Neuron (in vitro differentiated cells): Measurements from ENCODE around the gene TNNI3.
"Not testable (repeated sequence)": the region's sequence is repeated elsewhere in the genome, so short reads cannot be mapped to it uniquely, and the experiment has no call there.

Experiments
- H2AFZ ChIP-seq: one replicate; pipeline ENCODE4 v1.6.1; 2013; ENCODE audit warnings: low read depth, mild to moderate bottlenecking, inconsistent platforms, low read length, moderate library complexity
- H3K27me3 ChIP-seq: one replicate; pipeline ENCODE4 v1.6.1; 2013; ENCODE audit warnings: low read length; ENCODE audit not compliant: insufficient read depth
- H3K36me3 ChIP-seq: one replicate; pipeline ENCODE4 v1.6.1; 2013; ENCODE audit warnings: low read length; ENCODE audit not compliant: insufficient read depth
- H3K4me1 ChIP-seq: one replicate; pipeline ENCODE4 v1.6.1; 2013; ENCODE audit warnings: low read length; ENCODE audit not compliant: insufficient read depth
- H3K4me3 ChIP-seq: 2 replicates; pipeline ENCODE4 v1.5.1; 2013; ENCODE audit warnings: mild to moderate bottlenecking, low read length, moderate library complexity
- H3K9me3 ChIP-seq: one replicate; pipeline ENCODE4 v1.6.1; 2013; ENCODE audit warnings: low read length

TNNI3 gene

DNA sequence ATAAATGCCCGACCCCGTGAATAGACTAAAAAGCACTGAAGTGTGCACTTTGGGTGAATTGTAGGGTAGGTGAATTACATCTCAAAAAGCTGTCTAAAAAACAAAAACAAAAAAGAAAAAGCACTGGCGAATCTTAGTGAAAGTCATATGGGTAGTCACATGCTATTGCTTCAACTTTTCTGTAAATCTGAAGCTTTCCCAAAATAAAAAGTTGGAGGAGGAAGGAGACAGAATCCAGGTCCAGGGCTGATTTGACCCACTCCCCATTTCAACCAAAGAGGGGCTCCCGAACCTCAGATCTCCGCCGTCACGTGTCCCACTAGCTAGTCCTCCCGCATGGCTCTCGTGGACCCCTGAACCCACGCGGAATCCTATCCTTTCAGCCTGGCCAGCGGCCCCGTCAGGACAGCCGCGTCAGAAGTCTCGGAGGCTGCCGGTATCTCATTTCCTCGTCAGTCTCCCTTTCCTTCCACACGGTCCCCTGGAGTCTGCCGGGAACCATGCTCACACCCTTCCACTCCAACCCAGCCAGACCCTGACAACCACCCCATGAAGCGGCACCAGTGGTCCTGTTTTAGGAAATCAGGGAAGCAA lies 46.2 kb downstream of the TNNI3 start:
- no peaks in the 10 kb centered on the region for H3K27me3 ChIP-seq
- H3K4me3 ChIP-seq: no peak overlapping the region
- no peaks in the 10 kb centered on the region for H3K9me3 ChIP-seq
- peaks cover 34% of the 10 kb centered on the region for H3K4me1 ChIP-seq
- no peak overlapping the region for H2AFZ ChIP-seq
- H3K36me3 ChIP-seq: peaks cover 30% of the 10 kb centered on the region

DNA sequence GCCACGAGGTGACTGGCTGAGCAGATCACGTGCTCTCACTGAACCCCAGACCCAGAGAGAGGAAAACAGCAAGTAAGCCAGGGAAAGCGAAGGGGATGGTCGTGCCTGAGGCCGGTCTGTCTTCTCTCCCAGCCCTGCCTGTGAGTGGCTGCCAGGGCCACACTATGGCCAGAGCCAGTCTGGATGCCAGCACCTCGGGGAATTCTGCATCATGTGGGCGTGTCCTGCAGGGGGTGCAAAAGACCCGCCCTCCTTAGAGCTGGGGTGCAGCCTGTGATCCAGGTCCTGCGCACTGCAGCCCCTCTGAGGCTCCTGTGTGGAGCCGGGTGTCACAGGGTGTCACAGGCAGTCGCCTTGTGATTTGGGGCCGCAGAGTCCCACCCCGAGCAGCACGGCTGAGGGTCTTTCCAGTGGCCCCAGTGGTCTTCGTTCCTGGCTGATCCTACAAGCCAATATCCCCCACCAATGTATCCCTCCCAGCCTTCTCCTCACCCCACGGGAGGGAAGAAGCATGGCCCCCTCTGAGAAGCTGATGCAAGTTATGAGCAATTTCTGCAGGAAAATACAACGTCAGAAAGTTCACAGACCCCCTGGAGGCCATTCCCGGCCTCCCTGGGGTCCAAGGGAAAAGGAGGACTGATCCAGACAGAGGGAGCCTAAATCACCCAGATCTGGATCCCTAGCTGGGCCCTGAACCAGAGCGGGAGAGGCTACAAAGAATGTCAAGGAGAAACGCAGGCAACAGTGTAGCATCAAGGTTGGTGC lies 47.8 kb downstream of the TNNI3 start:
- H3K36me3 ChIP-seq: peaks cover 30% of the 10 kb centered on the region
- H2AFZ ChIP-seq: no peak overlapping the region
- H3K27me3 ChIP-seq: no peaks in the 10 kb centered on the region
- no peak overlapping the region for H3K4me3 ChIP-seq
- peaks cover 17% of the 10 kb centered on the region for H3K4me1 ChIP-seq
- H3K9me3 ChIP-seq: no peaks in the 10 kb centered on the region

DNA sequence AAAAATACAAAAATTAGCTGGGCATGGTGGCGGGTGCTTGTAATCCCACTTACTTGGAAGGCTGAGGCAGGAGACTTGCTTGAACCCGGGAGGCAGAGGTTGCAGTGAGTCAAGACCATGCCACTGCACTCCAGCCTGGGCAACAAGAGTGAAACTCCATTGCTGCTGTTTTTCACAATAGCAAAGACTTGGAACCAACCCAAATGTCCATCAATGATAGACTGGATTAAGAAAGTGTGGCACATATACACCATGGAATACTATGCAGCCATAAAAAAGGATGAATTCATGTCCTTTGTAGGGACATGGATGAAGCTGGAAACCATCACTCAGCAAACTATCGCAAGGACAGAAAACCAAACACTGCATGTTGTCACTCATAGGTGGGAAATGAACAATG lies 50.3 kb downstream of the TNNI3 start:
- not testable (repeated sequence) for H3K4me1 ChIP-seq, H3K9me3 ChIP-seq, H2AFZ ChIP-seq, H3K27me3 ChIP-seq, H3K4me3 ChIP-seq
- H3K36me3 ChIP-seq: peaks cover 34% of the 10 kb centered on the region

DNA sequence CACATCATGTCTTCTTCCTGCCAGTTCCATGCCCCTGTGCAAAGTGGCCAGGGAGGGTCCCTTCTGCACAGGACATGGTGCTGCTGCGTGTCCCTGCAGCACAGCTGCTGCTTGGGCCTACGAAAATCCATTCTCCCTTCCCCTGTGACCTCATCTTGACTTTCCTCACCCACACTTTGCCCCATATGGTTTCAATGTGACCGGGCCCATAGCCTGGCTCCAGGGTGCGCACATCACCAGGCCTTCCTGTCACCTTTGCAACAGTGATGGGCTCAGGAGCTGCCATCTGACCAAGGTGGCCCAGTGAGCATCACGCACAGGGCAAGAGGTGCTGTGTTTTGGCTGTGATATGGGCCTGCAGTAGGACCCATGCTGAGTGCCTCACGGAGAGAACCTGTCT lies 50.9 kb downstream of the TNNI3 start:
- H3K36me3 ChIP-seq: peaks cover 35% of the 10 kb centered on the region
- H3K9me3 ChIP-seq: peaks cover 8% of the 10 kb centered on the region
- no peak overlapping the region for H3K4me3 ChIP-seq
- H2AFZ ChIP-seq: no peak overlapping the region
- no peaks in the 10 kb centered on the region for H3K27me3 ChIP-seq
- no peaks in the 10 kb centered on the region for H3K4me1 ChIP-seq

- Histone ChIP-seq H3K4me3 (no peak overlapping the region), H3K27me3 (no peaks in the 10 kb centered on the region), H2AFZ (no peak overlapping the region), H3K4me1 (no peaks in the 10 kb centered on the region), H3K9me3 (peaks cover 8% of the 10 kb centered on the region), H3K36me3 (peaks cover 33% of the 10 kb centered on the region)
Measured at GRCh38 chr19:55105237-55105636, 52.3 kb downstream of the TNNI3 start.

DNA sequence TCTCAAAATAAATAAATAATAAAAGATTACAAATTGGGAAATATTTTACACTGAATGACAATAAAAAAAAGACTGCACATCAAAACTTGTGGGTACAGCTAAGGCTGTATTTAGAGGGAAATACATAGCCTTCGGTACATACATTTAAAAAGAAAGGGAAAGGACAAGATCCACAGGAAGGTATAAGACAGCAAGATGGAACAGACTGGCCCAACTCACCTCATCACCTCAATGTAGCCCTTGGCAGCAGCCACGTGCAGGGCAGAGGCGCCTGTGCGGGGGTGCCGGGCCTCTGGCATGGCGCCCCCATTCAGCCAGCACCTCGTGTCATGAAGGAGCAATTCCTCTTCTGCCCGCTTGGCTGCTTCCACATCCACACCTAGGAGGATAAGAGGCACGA lies 54.3 kb downstream of the TNNI3 start:
- Histone ChIP-seq H3K4me3 (no peak overlapping the region), H3K4me1 (no peaks in the 10 kb centered on the region), H3K27me3 (no peaks in the 10 kb centered on the region), H2AFZ (no peak overlapping the region), H3K36me3 (peaks cover 24% of the 10 kb centered on the region), H3K9me3 (peaks cover 8% of the 10 kb centered on the region)
